NCI-H510A treated with DMSO at 0.1 percent for 48 hours (cell line): ENCODE measurements around the gene CEACAM4.
A peak's percentile ranks its signal among the peaks of the same experiment; 100 is the strongest.

Experiments used
- DNase-seq: peaks from one replicate; lab custom pipeline; 2025; lab: John Stamatoyannopoulos, UW

The CEACAM4 gene

GRCh38 chr19:41617941-41618730 is 8.7 kb downstream of the CEACAM4 start:
- DNase-seq: no peak

DNA sequence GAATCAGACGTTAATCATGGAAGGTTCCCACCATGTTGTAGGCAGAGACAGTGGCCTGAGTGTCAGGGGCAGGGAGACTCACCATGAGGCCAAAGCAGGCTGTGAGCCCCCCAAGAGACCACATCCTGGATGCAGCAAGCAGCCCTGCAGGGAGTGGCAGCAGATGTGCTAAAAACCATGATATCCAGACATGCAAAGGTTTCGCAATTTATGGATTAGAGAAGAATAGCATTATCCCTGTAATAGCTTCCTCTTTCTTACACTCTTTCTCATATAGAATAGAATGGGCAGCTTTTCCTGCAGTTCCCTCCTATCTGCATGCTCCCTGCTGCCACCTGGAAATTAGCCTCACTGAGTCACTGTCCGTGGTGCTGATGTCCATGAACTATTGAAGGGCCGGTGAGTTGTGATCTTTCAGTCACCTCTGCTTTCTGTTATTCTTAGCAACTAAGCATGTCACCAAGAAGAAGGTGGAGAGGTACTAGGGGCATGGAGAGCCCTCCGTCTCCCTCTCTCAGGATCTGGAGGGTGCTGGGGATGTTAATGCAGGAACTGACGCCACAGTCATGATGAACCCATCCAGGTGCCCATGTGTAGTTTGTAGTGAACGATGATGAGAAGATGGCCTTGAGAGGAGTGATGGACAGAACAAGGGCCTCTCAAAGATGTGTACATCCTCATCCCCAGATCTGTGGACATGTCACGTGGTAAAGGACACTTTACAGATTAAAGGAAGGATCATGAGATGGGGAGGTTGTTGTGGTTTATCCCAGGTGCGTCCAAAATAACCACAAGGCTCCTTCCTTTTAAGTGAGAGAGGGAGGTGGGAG is 9.9 kb downstream of the CEACAM4 start:
- DNase-seq: no peak

DNA sequence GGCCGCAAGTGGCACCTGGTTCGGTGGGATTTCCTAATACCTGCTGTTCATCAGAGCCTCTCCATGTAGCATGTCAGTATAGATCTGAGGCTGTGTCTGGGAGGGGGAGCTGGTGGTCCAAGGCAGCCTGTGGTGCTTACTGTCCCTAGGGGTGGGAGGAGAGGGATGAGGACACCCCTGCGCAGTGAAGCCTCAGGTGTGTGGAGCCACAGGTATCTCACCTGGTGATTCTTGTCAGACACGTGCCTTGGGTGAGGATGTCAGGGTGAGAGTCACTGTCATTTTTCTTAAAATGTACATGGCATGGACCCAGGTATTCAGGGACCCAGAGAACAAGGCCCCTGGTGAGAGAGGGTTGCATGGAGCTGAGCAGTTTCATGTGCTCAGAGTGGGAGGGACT is 11.7 kb downstream of the CEACAM4 start:
- DNase-seq: no peak

DNA sequence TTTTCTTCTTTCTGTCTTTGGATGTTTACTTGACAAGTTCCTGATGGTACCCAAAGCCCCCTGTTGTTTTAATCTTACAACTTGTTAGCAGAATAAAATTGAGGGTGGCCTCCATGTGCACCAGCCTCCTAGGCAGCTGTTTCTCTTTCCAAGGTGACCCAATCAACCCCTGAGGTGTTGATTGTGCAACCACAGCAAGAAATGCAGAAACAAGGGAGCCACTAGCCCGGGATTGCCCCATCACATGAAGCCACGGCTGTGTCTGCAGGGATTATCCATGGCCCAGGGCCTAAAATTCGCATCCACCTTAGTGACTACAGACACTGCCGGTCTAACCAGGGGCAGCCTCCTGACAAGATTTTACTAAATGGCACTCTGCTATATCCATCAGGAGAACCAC is 14.4 kb downstream of the CEACAM4 start:
- no peak for DNase-seq

GRCh38 chr19:41610789-41611188 is 16.1 kb downstream of the CEACAM4 start:
- DNase-seq: no peak

GRCh38 chr19:41607668-41608067 is 19.2 kb downstream of the CEACAM4 start:
- no peak for DNase-seq

DNA sequence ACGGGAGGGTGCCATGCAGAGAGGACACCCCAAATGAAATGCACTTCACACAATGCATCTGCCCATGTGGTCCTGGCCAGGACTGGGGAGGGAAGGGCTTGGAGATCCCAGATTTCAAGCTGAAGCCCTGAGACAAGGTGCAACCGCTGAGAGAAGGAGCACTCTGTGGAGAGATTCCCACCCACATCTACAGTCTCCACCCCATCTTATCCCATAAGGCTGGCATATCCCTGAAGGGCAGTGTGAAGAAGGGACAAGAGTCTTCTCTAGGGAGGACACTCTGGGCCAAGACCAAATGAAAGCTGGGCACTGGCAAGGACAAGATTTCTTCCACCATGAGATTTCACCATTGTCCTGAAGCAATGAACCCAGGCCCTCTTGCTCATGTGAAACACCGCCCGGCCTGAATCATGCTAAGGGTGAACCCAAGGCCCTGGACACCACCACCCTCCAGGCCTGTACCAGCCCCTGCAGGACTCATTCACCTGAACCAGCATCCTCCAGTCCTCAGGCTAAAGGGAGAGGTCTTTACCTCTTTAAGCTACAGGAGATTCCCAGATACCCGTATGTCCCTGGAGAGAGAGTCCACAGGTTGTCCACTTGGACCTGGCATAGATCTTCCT is 20.5 kb downstream of the CEACAM4 start:
- DNase-seq: no peak

GRCh38 chr19:41604831-41605230 is 22.0 kb downstream of the CEACAM4 start:
- no peak for DNase-seq

DNA sequence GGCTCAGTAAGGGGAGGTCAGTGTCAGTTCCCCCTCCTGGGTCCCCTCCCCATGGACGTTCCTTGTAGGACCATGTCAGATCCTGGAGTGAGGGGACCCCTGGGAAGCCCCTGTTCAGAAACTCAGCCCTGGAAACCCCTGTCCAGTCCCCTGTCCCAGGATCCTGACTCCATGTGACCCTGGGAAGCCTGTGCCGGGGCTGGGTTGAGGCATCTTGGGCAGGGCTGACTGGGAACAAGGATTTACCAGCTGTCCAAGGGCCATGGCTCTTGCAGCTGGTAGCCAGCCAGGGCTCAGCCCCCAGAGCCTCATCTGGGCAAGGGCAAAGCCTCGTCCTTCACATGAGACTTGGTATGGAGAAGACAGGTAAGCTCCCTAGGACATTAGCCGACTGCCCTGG is 25.1 kb downstream of the CEACAM4 start:
- no peak for DNase-seq

- no peak for DNase-seq
Observed at GRCh38 chr19:41599175-41599966, 27.5 kb downstream of the CEACAM4 start.

DNA sequence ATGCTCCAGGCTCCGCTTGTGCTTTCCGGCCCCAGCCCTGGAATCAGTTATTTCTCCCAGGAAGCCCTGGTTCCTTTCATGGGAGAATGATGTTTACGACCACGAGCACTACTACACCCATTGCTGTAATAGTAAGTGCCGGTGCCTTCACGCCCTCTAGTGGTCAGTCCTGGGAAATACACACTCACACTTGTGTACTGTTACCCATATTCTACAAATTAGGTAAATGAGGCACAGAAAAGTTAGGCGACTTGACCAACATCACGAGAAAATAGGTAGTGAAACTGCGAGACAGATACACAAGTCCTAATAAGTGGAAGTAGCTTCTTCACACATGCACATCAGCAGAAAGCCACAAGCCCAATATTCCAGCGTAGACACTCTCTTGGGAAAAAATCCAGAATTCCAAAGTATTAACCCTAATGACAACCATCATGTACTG is 29.3 kb downstream of the CEACAM4 start:
- peak; percentile 85 for DNase-seq

GRCh38 chr19:41595890-41596280 is 31.0 kb downstream of the CEACAM4 start:
- no peak for DNase-seq

- DNase-seq: peak; percentile 80
Observed at GRCh38 chr19:41595258-41595889, 31.5 kb downstream of the CEACAM4 start.

- DNase-seq: no peak
Observed at GRCh38 chr19:41591951-41592562, 34.8 kb downstream of the CEACAM4 start.

- DNase-seq: no peak
Observed at GRCh38 chr19:41590936-41591335, 35.9 kb downstream of the CEACAM4 start.

DNA sequence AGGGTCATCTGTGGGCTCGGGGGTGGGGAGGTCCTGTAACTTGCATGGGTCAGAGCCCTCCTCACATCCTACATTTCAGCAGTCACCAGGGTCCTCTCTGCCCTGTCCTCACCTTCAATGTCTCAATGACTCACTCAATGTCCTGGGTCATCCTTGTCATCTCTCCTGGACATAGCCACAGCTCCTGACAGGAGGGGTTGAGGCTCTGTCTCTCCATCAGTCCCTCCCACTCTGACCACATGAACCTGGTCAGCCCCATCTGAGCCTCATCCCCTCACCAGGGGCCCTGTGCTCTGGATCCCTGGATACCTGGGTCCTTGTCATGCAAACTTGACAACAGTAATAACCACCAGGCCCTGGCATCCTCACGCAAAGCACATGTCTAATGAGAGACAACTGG is 37.5 kb downstream of the CEACAM4 start:
- no peak for DNase-seq

DNA sequence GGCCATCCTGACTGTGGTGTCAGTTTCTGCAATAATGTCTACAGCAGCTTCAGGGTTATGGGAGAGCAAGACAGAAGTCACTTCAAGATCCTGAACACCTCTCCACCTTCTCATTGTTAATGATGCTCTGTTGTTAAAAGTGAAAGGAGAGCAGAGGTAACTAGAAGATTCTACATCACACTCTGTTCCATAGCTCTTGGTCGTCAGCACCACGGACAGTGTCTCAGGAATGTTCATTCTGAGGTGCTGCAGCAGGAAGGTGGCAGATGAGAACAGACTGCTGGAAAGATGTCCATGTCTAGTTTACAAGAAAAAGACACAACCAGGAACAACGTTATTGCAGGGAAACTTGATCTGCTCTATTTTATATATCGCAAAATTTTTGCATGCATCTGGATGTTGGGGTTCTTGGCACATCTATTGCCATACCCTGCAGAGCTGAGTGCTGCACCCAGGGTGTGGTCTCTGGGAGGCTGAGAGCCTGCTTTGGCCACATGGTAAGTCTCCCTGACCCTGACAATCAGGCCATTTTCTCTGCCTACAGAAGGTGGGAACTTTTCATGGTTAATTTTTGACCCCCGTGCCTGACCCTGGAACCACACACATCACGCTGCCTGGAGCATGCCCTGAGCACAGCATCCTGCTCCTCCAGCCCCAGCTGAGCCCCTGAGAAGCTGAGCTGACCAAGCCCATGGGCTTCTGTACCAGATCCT is 38.2 kb downstream of the CEACAM4 start:
- DNase-seq: no peak

GRCh38 chr19:41587838-41588210 is 39.0 kb downstream of the CEACAM4 start:
- no peak for DNase-seq

- no peak for DNase-seq
Observed at GRCh38 chr19:41587101-41587837, 39.6 kb downstream of the CEACAM4 start.

GRCh38 chr19:41586064-41586463 is 40.8 kb downstream of the CEACAM4 start:
- DNase-seq: no peak
